ENCODE results near the gene GREM1. TPM values are rescaled to one million over a fixed set of nuclear protein-coding genes. Genes with fewer than 3 reads are reported as not detected.

GREM1 gene
- total and polyA plus RNA-seq, 2 of the 8 experiments (the other 6 are each of a cell fraction or from before 2014, with no cell fraction given) = 0.12 to 1.1 TPM

- Histone ChIP-seq H3K9ac (replicated peaks in 1 of 4; ENCODE audit: extremely low read depth in 1 of 4, low read depth in 3 of 4, low read length in 3 of 4) (no peak overlapping the region), H2BK15ac (ENCODE audit: low read length) (no peak overlapping the region), H4K5ac (ENCODE audit: insufficient read length, low read depth, low read length) (no peak overlapping the region), H3K36me3 (ENCODE audit: control insufficient read depth in 2 of 4, insufficient read depth in 4 of 4, low read length in 3 of 4) (no peaks in the 10 kb centered on the region), H3K56ac (replicated peaks; ENCODE audit: insufficient read length, low read depth, low read length) (no peak overlapping the region), H2AK5ac (ENCODE audit: low read depth, low read length) (no peak overlapping the region), H3K14ac (ENCODE audit: insufficient read length) (no peak overlapping the region), H3K27ac (ENCODE audit: low read depth, low read length) (no peak overlapping the region), H4K20me1 (replicated peaks in 1 of 2; ENCODE audit: control insufficient read depth in 1 of 2, insufficient read depth in 2 of 2, low read length in 2 of 2) (no peaks in the 10 kb centered on the region), H3K4me1 (replicated peaks in 1 of 4; ENCODE audit: control insufficient read depth in 3 of 4, insufficient read depth in 4 of 4, low read length in 3 of 4) (peaks cover 0 to 11% (median 6%) of the 10 kb centered on the region in 4 experiments; a peak in 5 of 7 replicates), H3K23me2 (ENCODE audit: low read depth, low read length) (peaks cover 2% of the 10 kb centered on the region), H3K9me3 (ENCODE audit: insufficient read depth in 2 of 2, low read depth in 1 of 2, low read length in 1 of 2) (no peaks in the 10 kb centered on the region), H3K79me1 (ENCODE audit: low read depth, low read length) (no peaks in the 10 kb centered on the region), H3K4ac (replicated peaks; ENCODE audit: insufficient read length, low read depth, low read length) (no peak overlapping the region), H3K4me2 (ENCODE audit: insufficient read depth in 1 of 2, low read depth in 2 of 2, low read length in 2 of 2) (peak overlapping the region in 1 of 2 experiments; percentile 66; a peak in 1 of 4 replicates), H3K79me2 (ENCODE audit: control insufficient read depth in 1 of 2, insufficient read depth in 2 of 2, low read length in 2 of 2) (no peaks in the 10 kb centered on the region), H3K18ac (ENCODE audit: extremely low read depth, low read length) (no peak overlapping the region), H4K91ac (replicated peaks; ENCODE audit: insufficient read length, low read length) (no peak overlapping the region), H2BK5ac (ENCODE audit: low read depth, low read length) (no peak overlapping the region), H3K23ac (ENCODE audit: insufficient read length) (no peak overlapping the region), H4K8ac (ENCODE audit: extremely low read depth, insufficient read depth, low read length) (no peak overlapping the region), H2BK20ac (ENCODE audit: low read length) (no peak overlapping the region), H2BK12ac (ENCODE audit: low read depth, low read length) (no peak overlapping the region), H3K4me3 (ENCODE audit: extremely low read depth in 1 of 4, insufficient read depth in 2 of 4, low read depth in 3 of 4, low read length in 4 of 4) (no peak overlapping the region), H2BK120ac (replicated peaks; ENCODE audit: low read depth, low read length) (no peak overlapping the region), H3K27me3 (replicated peaks in 1 of 4; ENCODE audit: control insufficient read depth in 3 of 4, extremely low read depth in 1 of 4, insufficient read depth in 3 of 4, low read length in 3 of 4) (no peaks in the 10 kb centered on the region; a peak in 1 of 7 replicates), H2AFZ (ENCODE audit: low read length) (0 out of 2 replicates have a peak overlapping the region, but pooled peaks have one; percentile 13)
- CTCF ChIA-PET (ENCODE audit: partially characterized antibody) = interaction anchor here (1.0 kb wide), 1 partner anchor 264 kb away, joined by 3 read pairs; no protein-coding TSS in a partner anchor
- WGBS, 2 experiments (ENCODE audit: extremely low coverage in 1 of 2, insufficient coverage in 1 of 2, insufficient read length in 1 of 2, insufficient replicate concordance in 2 of 2, low coverage in 1 of 2, low lambda C conversion rate in 2 of 2, missing lambda C conversion rate in 1 of 2) = 93% methylated on average over 10 of the region's 10 CpGs; no CpG with 5 or more reads in 1 of the 2 experiments
- FAIRE-seq (no peak), DNase-seq (ENCODE audit: low read depth in 1 of 2, low spot score in 2 of 2) (no peak)
- TF ChIP-seq HDAC2 (IDR thresholded peaks at IDR 0.05; ENCODE audit: borderline replicate concordance in 1 of 2, low read depth in 2 of 2, low read length in 2 of 2) = no peak
- TF ChIP-seq POU5F1 (IDR thresholded peaks at IDR 0.05; ENCODE audit: low read depth, low read length) = no peak
- no peak for TF ChIP-seq ASH2L (IDR thresholded peaks at IDR 0.05; ENCODE audit: low read length)
- TF ChIP-seq EGR1 (IDR thresholded peaks at IDR 0.05; ENCODE audit: borderline replicate concordance, low read depth, low read length) = no peak
- POLR2A ChIA-PET (ENCODE audit: partially characterized antibody) = no interaction called here
Measured at GRCh38 chr15:32729700-32730395, 12.0 kb downstream of the GREM1 start.

Measured in H1 (cell line).